GM23338 (cell line): ENCODE results near the gene LAPTM5. TPM values are rescaled to one million over a fixed set of nuclear protein-coding genes. Genes with fewer than 3 reads are reported as not detected.

ENCODE experiments used
- ATAC-seq: fragments of 200-7000 bp; cut with Tn5 transposase; 3 replicates; pipeline ENCODE4 v1.9.1; 2020
- DNase-seq: peaks from one replicate; pipeline ENCODE4 v3.0.0-alpha.2; 2015; ENCODE audit warnings: low spot score
- H2AFZ ChIP-seq: fragments of 200-600 bp; sonication (generic); 2 replicates; pipeline ENCODE4 v1.8.0; 2016; ENCODE audit warnings: antibody characterized with exemption, mild to moderate bottlenecking, moderate library complexity
- H3F3A ChIP-seq: fragments of 200-600 bp; sonication (generic); replicated peaks from 2 replicates; pipeline ENCODE4 v1.8.0; 2017; ENCODE audit warnings: antibody characterized with exemption, mixed run types, low read depth
- H3K27ac ChIP-seq: fragments of 200-600 bp; sonication (generic); 2 replicates; pipeline ENCODE4 v1.6.1; 2016; ENCODE audit warnings: low read depth
- H3K27me3 ChIP-seq: fragments of 200-600 bp; sonication (generic); 2 replicates; pipeline ENCODE4 v1.8.0; 2016; ENCODE audit warnings: mild to moderate bottlenecking, mixed run types, moderate library complexity; ENCODE audit not compliant: insufficient read depth
- H3K36me3 ChIP-seq: fragments of 200-600 bp; sonication (generic); 2 replicates; pipeline ENCODE4 v1.8.0; 2016; ENCODE audit warnings: mild to moderate bottlenecking; ENCODE audit not compliant: insufficient read depth
- H3K4me1 ChIP-seq: fragments of 200-600 bp; sonication (generic); 2 replicates; pipeline ENCODE4 v1.8.0; 2016; ENCODE audit warnings: mild to moderate bottlenecking, moderate library complexity; ENCODE audit not compliant: insufficient read depth
- H3K4me2 ChIP-seq: fragments of 200-600 bp; sonication (generic); 2 replicates; pipeline ENCODE4 v1.7.1; 2017; ENCODE audit warnings: mixed run types
- H3K4me3 ChIP-seq: fragments of 200-600 bp; sonication (generic); 2 replicates; pipeline ENCODE4 v1.6.1; 2016; ENCODE audit warnings: mixed run types
- H3K79me2 ChIP-seq: fragments of 200-600 bp; sonication (generic); replicated peaks from 2 replicates; pipeline ENCODE4 v1.8.0; 2017; ENCODE audit warnings: mild to moderate bottlenecking; ENCODE audit not compliant: insufficient read depth
- H3K9me2 ChIP-seq: fragments of 200-600 bp; sonication (generic); 2 replicates; pipeline ENCODE4 v1.8.0; 2017; ENCODE audit not compliant: insufficient read depth
- H4K20me1 ChIP-seq: fragments of 200-600 bp; sonication (generic); replicated peaks from 2 replicates; pipeline ENCODE4 v1.8.0; 2017; ENCODE audit warnings: mild to moderate bottlenecking; ENCODE audit not compliant: insufficient read depth
- H3K27ac Mint-ChIP-seq: 2 replicates; pipeline ENCODE4 v1.8.0; 2020; ENCODE audit warnings: inconsistent platforms, mild to moderate bottlenecking, moderate library complexity, mixed read lengths
- H3K27me3 Mint-ChIP-seq: 3 replicates; pipeline ENCODE4 v1.8.0; 2022; ENCODE audit warnings: low read depth, mild to moderate bottlenecking, moderate library complexity, mixed read lengths, inconsistent platforms; ENCODE audit not compliant: insufficient read depth, poor library complexity
- H3K36me3 Mint-ChIP-seq: 3 replicates; pipeline ENCODE4 v1.8.0; 2021; ENCODE audit warnings: low read depth, mild to moderate bottlenecking, inconsistent platforms, moderate library complexity, mixed read lengths
- H3K4me1 Mint-ChIP-seq: 3 replicates; pipeline ENCODE4 v1.8.0; 2020; ENCODE audit warnings: mild to moderate bottlenecking, inconsistent platforms, mixed read lengths
- H3K4me3 Mint-ChIP-seq: 3 replicates; pipeline ENCODE4 v1.8.0; 2021; ENCODE audit warnings: moderate library complexity, mild to moderate bottlenecking, inconsistent platforms, mixed read lengths
- H3K9me3 Mint-ChIP-seq: 3 replicates; pipeline ENCODE4 v1.8.0; 2020; ENCODE audit warnings: moderate library complexity, mild to moderate bottlenecking, inconsistent platforms, mixed read lengths
- CREB1 ChIP-seq: fragments of 250-450 bp; sonication (Bioruptor Pico); IDR thresholded peaks from 2 replicates; pipeline ENCODE4 v1.5.0; 2020; ENCODE audit warnings: low read depth, mild to moderate bottlenecking, moderate library complexity
- CTCF ChIP-seq, 2 experiments: fragments of 200-600 bp in 1 of 2; sonication (generic) in 1 of 2; conservative IDR thresholded peaks; 2 replicates each; pipeline versions ENCODE4 v1.5.1 to v1.6.1; 2016 to 2017; ENCODE audit warnings: antibody characterized with exemption in 2 of 2, low read depth in 2 of 2, mild to moderate bottlenecking in 2 of 2, moderate library complexity in 1 of 2
- EZH2 ChIP-seq: fragments of 200-600 bp; sonication (generic); IDR thresholded peaks from one replicate; pipeline ENCODE4 v1.8.0; 2017; ENCODE audit warnings: antibody characterized with exemption, mild to moderate bottlenecking, low read depth; ENCODE audit not compliant: unreplicated experiment
- EZH2phosphoT487 ChIP-seq: fragments of 200-600 bp; sonication (generic); IDR thresholded peaks from one replicate; pipeline ENCODE4 v1.8.1; 2018; ENCODE audit warnings: antibody characterized with exemption; ENCODE audit not compliant: unreplicated experiment
- JUNB ChIP-seq: IDR thresholded peaks from one replicate; pipeline ENCODE4 v1.6.1; 2016; ENCODE audit warnings: antibody characterized with exemption; ENCODE audit not compliant: unreplicated experiment
- NANOG ChIP-seq: IDR thresholded peaks from 2 replicates; pipeline ENCODE4 v1.6.1; 2016; ENCODE audit warnings: antibody characterized with exemption, borderline replicate concordance
- REST ChIP-seq: IDR thresholded peaks from one replicate; pipeline ENCODE4 v1.6.1; 2018; ENCODE audit warnings: antibody characterized with exemption; ENCODE audit not compliant: unreplicated experiment
- STAT1 ChIP-seq: IDR thresholded peaks from one replicate; pipeline ENCODE4 v1.6.1; 2016; ENCODE audit warnings: antibody characterized with exemption; ENCODE audit not compliant: unreplicated experiment
- ZNF462 ChIP-seq: fragments of 250-450 bp; sonication (Bioruptor Pico); IDR thresholded peaks from 2 replicates; pipeline ENCODE4 v1.5.0; 2020; ENCODE audit warnings: mild to moderate bottlenecking, moderate library complexity
- polyA plus RNA-seq: library from polyadenylated mRNA; unstranded; fragments of >200 nt; fragmentation: Nextera tagmentation; extraction: Ambion mirVana; gene quantifications from 2 replicates; pipeline ENCODE4 v1.2.1, GENCODE V29; 2016
- total RNA-seq: library from RNA; depleted of rRNA; stranded (reverse); fragments of >200 nt; shearing (Covaris generic); gene quantifications from 2 replicates; pipeline ENCODE4 v1.2.3, GENCODE V29; 2014

Gene LAPTM5
- total and polyA plus RNA-seq, 2 experiments from 2014 or later, result 0.21 TPM; not detected in 1

GRCh38 chr1:30748098-30748698 lies 9.4 kb downstream of the LAPTM5 start:
- Mint-ChIP-seq H3K4me3 (no peak overlapping the region), H3K36me3 (no peaks in the 10 kb centered on the region), H3K4me1 (peaks cover 25% of the 10 kb centered on the region), H3K27me3 (peaks cover 17% of the 10 kb centered on the region), H3K9me3 (no peaks in the 10 kb centered on the region), H3K27ac (peak overlapping the region; percentile 27)
- Histone ChIP-seq H3F3A (no peaks in the 10 kb centered on the region), H3K4me2 (no peak overlapping the region), H3K4me1 (no peaks in the 10 kb centered on the region), H3K79me2 (no peaks in the 10 kb centered on the region), H3K9me2 (no peaks in the 10 kb centered on the region), H3K27ac (no peak overlapping the region), H4K20me1 (no peaks in the 10 kb centered on the region), H3K27me3 (no peaks in the 10 kb centered on the region), H3K4me3 (no peak overlapping the region), H3K36me3 (no peaks in the 10 kb centered on the region), H2AFZ (peak overlapping the region; percentile 72)
- TF ChIP-seq JUNB (no peak), CTCF (conservative IDR thresholded peaks at IDR 0.05; ENCODE audit: low read depth in 2 of 2) (no peak), EZH2 (no peak), NANOG (no peak), EZH2phosphoT487 (no peak), CREB1 (CRISPR knock-in tag) (no peak), ZNF462 (CRISPR knock-in tag) (no peak), REST (no peak), STAT1 (no peak)
- ATAC-seq (no peak), DNase-seq (no peak)
